Mucosa of descending colon (tissue), 3 donors: ENCODE results near the gene ERCC8. TPM values are rescaled to one million over a fixed set of nuclear protein-coding genes. Genes with fewer than 3 reads are reported as not detected.

Experiments
- ATAC-seq: fragments of 200-7000 bp; cut with Tn5 transposase; one replicate; pipeline ENCODE4 v1.9.1; 2020; ENCODE audit warnings: mild to moderate bottlenecking, moderate library complexity
- DNase-seq, 3 donors: peaks; one replicate each; pipeline ENCODE4 v3.0.0-alpha.2; 2020
- H3K36me3 ChIP-seq: fragments of 200-600 bp; one replicate; pipeline ENCODE4 v1.8.0; 2021; ENCODE audit warnings: low read depth, mild to moderate bottlenecking
- H3K4me1 ChIP-seq: fragments of 200-600 bp; one replicate; pipeline ENCODE4 v1.8.0; 2021; ENCODE audit warnings: low read depth, mild to moderate bottlenecking
- H3K4me3 ChIP-seq: fragments of 200-600 bp; one replicate; pipeline ENCODE4 v1.8.0; 2021; ENCODE audit warnings: mild to moderate bottlenecking
- H3K9me3 ChIP-seq: fragments of 200-600 bp; one replicate; pipeline ENCODE4 v1.8.0; 2021; ENCODE audit warnings: mild to moderate bottlenecking
- intact Hi-C, 2 donors: fragments of 100-400 bp; cut with DNase I in 1 of 2; cut with micrococcal nuclease in 1 of 2; formaldehyde crosslinking; loops; one replicate each; pipeline versions ENCODE4 v1.11.0 to v1.11.1; 2022; cut with DNase I, micrococcal nuclease
- total RNA-seq, 3 donors: library from RNA; stranded (reverse); fragmentation: NEBNext Ultra II Directional in 2 of 3; extraction: Animal tissue kit (Norgen Biotek cat#: 25700) in 2 of 3; gene quantifications; one replicate each; pipeline versions ENCODE4 v1.2.1 to v1.2.4, GENCODE V29; 2021 to 2023
- TF ChIP-seq, protein P1 (sequence below): fragments of 200-600 bp; IDR thresholded peaks from one replicate; pipeline ENCODE4 v1.8.0; 2022; ENCODE audit warnings: antibody characterized with exemption, mild to moderate bottlenecking
- donor health status: DM: no; HTN: no; CAD: no; lungs with moderate emphysema.
- donor health status: DM: no; HTN: no; CAD: no.
- donor health status: DM: no; HTN: yes; CAD: no.

The ERCC8 gene
- total RNA-seq, 3 donors from 2014 or later, result 8.2 to 9.1 (median 8.8) TPM

DNA sequence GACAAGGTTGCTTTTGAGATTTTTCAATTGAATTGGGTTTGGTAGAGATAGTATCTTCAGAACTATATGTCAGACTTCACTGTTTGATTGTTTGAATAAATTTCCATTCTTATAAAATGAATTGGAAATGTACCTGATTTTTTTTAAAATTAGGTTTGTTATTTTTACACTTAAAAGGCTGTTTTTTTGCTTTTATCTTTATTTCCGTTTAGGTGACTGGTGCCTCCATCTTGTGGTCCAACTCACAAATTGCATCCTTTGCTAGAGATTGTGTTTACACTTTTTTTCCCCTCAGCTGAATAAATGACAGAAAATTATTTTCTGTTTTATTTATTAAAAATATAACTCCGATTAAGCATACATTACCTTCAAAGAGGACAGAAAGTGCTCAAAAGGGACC lies 15.7 kb upstream of the ERCC8 start:
- Histone ChIP-seq H3K9me3 (no peaks in the 10 kb centered on the region), H3K36me3 (no peaks in the 10 kb centered on the region), H3K4me1 (no peaks in the 10 kb centered on the region), H3K4me3 (no peak overlapping the region)
- DNase-seq (no peak), ATAC-seq (no peak)
- intact Hi-C loops, result no loop called here
- TF ChIP-seq, protein P1, sequence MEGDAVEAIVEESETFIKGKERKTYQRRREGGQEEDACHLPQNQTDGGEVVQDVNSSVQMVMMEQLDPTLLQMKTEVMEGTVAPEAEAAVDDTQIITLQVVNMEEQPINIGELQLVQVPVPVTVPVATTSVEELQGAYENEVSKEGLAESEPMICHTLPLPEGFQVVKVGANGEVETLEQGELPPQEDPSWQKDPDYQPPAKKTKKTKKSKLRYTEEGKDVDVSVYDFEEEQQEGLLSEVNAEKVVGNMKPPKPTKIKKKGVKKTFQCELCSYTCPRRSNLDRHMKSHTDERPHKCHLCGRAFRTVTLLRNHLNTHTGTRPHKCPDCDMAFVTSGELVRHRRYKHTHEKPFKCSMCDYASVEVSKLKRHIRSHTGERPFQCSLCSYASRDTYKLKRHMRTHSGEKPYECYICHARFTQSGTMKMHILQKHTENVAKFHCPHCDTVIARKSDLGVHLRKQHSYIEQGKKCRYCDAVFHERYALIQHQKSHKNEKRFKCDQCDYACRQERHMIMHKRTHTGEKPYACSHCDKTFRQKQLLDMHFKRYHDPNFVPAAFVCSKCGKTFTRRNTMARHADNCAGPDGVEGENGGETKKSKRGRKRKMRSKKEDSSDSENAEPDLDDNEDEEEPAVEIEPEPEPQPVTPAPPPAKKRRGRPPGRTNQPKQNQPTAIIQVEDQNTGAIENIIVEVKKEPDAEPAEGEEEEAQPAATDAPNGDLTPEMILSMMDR, result no peak

DNA sequence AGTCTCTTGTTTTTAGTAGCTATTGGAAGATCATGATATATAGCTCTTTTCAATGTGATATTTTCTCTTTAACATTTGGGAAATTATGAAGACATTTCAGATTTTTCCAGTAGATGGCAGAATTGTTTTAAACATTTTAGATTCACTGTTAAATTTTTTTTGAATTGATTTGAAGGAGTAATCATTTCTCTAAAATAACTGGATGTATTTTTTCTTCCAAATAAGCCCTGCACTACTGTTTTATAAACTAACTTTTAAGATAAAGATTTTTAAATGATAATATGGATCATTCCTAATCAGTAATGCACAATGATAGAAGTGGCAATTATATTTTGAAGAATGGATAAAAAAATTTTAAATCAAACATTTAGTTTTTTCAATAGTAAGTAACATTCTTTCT lies 14.3 kb upstream of the ERCC8 start:
- ATAC-seq (no peak), DNase-seq (no peak)
- Histone ChIP-seq H3K36me3 (no peaks in the 10 kb centered on the region), H3K4me3 (no peak overlapping the region), H3K4me1 (no peaks in the 10 kb centered on the region), H3K9me3 (no peaks in the 10 kb centered on the region)
- intact Hi-C loops, result no loop called here
- TF ChIP-seq, protein P1, result no peak

DNA sequence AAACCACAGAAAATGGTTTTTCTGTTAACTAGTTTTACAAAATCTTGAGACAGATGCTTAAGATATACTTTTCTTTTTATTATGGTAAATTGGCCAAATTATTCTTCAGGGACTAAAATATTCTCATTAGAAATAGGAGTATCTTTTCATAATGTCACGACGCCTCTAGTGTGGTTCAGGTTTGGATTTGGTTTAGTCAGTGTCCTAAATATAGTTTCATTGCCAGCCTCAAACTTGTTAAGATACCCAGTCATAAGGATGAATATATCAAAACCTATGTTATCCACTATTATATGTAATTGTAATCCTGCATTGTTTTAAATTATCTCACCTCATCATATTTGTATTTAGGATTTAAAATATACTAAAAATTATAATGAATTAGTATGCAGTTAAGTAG lies 13.8 kb upstream of the ERCC8 start:
- DNase-seq (no peak), ATAC-seq (no peak)
- Histone ChIP-seq H3K4me3 (no peak overlapping the region), H3K9me3 (no peaks in the 10 kb centered on the region), H3K36me3 (no peaks in the 10 kb centered on the region), H3K4me1 (no peaks in the 10 kb centered on the region)
- intact Hi-C loops, result no loop called here
- TF ChIP-seq, protein P1, result no peak

DNA sequence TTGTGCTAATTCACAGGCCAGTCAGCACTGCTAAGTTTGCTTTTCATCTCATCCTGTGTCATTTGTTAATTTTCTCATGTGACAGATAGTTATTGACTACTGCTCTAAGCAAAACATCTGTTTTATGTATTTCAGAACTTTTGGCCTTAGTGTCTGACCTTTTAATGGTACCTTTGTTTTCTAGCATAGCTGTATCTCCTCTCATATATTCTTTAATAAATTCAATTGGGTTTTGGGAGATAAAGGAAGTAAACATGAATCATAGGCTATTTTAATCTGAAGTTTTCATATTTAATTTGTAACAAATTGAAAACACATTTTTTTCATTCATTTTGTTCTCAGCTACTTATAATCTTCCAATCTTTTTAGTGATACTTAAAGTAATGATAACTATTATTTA lies 13.2 kb upstream of the ERCC8 start:
- H3K9me3 ChIP-seq, result no peaks in the 10 kb centered on the region
- no peaks in the 10 kb centered on the region for H3K36me3 ChIP-seq
- no peak for DNase-seq
- no peak for ATAC-seq
- TF ChIP-seq, protein P1, result no peak
- no peak overlapping the region for H3K4me3 ChIP-seq
- no peaks in the 10 kb centered on the region for H3K4me1 ChIP-seq
- intact Hi-C loops, result no loop called here

DNA sequence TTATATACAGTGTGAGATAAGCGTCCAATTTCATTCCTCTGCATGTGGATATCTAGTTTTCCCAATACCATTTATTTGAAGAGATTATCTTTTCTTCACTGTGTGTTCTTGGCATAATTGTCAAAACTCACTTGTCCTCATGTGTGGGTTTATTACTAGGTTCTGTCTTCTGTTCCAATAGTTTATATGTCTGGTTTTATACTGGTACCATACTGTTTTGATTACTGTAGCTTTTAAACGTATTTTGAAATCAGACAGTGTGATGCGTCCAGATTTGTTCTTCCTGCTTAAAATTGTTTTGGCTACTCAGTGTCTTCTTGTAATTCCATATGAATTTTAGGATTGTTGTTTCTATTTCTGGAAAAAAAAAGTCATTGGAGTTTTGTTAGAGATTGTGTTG lies 10.4 kb upstream of the ERCC8 start:
- no peak for ATAC-seq

DNA sequence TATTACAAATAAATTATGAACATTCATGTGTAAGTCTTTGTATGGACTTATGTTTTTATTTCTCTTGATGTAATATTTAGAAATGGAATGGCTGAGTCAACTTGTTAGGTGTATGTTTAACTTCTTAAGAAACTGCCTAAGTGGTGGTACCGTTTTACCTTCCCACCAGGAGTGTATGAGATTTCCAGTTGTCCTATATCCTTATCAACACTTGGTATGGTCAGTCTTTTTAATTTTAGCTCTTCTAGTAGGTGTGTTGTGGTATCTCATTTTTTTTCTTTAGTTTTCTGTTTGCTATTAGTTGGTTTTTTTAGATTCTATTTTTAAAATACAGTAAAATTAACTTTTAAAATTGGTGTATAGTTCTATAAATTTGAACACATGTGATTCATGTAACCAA lies 3.9 kb upstream of the ERCC8 start:
- intact Hi-C loops, result no loop called here
- no peak for ATAC-seq
- TF ChIP-seq, protein P1, result no peak
- H3K36me3 ChIP-seq, result no peaks in the 10 kb centered on the region
- H3K4me1 ChIP-seq, result peaks cover 12% of the 10 kb centered on the region
- no peak overlapping the region for H3K4me3 ChIP-seq
- no peak for DNase-seq
- no peaks in the 10 kb centered on the region for H3K9me3 ChIP-seq

More for the DNA sequence above, 10.4 kb upstream of the ERCC8 start:
- TF ChIP-seq, protein P1, result no peak
- DNase-seq, result no peak
- Histone ChIP-seq H3K4me1 (no peaks in the 10 kb centered on the region), H3K4me3 (no peak overlapping the region), H3K36me3 (no peaks in the 10 kb centered on the region), H3K9me3 (no peaks in the 10 kb centered on the region)
- intact Hi-C loops, result no loop called here
